Right atrium auricular region (tissue), 2 donors: ENCODE results near the gene CNDP2. TPM values are rescaled to one million over a fixed set of nuclear protein-coding genes. Genes with fewer than 3 reads are reported as not detected.

Experiments used
- DNase-seq: peaks from one replicate; pipeline ENCODE4 v3.0.0-alpha.2; 2019; ENCODE audit warnings: low spot score
- H3K27ac ChIP-seq, 2 donors: fragments of 200-600 bp; sonication (generic); 1 replicate in 1 of 2; 2 replicates in 1 of 2; pipeline ENCODE4 v1.5.1; 2016 to 2019
- H3K27me3 ChIP-seq, 2 donors: fragments of 200-600 bp; sonication (generic); one replicate each; pipeline versions ENCODE4 v1.5.1 to v1.6.0; 2017 to 2019
- H3K36me3 ChIP-seq: fragments of 200-600 bp; sonication (generic); one replicate; pipeline ENCODE4 v1.5.1; 2016
- H3K4me1 ChIP-seq, 2 donors: fragments of 200-600 bp; sonication (generic); one replicate each; pipeline versions ENCODE4 v1.5.1 to v1.6.0; 2017 to 2019
- H3K4me3 ChIP-seq, 2 donors: fragments of 200-600 bp; sonication (generic); 1 replicate in 1 of 2; 2 replicates in 1 of 2; pipeline ENCODE4 v1.5.1; 2017 to 2019; ENCODE audit warnings: mild to moderate bottlenecking in 1 of 2, moderate library complexity in 1 of 2
- H3K9me3 ChIP-seq, 2 donors: fragments of 200-600 bp; sonication (generic); one replicate each; pipeline ENCODE4 v1.5.1; 2019
- total RNA-seq, 2 donors: library from RNA; depleted of rRNA; stranded (reverse); fragments of >200 nt; gene quantifications; one replicate each; pipeline ENCODE4 v1.1.0, GENCODE V29; 2016
- TF ChIP-seq, protein P1 (sequence below), 2 donors: fragments of 200-600 bp; sonication (generic); IDR thresholded peaks; one replicate each; pipeline ENCODE4 v1.5.1; 2019; ENCODE audit warnings: antibody characterized with exemption in 2 of 2

CNDP2 gene
- total RNA-seq, 2 donors from 2014 or later: 31.2 to 62.6 TPM

DNA sequence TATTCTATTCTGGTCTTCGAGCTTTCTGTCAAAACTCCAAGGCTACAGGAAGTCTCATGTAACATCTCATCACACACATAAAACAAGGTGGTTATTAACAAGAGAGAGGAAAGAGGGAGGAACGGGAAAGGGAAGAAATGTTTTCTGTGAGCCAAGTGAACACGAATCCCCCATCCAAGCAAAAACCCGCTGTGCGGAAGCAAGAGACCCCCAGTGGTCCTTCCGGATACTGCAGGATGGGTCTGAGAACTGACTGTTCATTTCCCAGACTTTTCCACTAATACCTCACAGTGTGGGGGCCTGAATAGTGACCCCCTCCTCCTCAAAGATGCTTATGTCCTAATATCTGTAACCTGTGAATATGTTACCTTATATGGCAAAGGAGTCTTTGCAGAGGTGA, 20.0 kb upstream of the CNDP2 start:
- Histone ChIP-seq H3K27me3 (no peaks in the 10 kb centered on the region), H3K4me3 (no peak overlapping the region), H3K4me1 (no peaks in the 10 kb centered on the region), H3K36me3 (no peaks in the 10 kb centered on the region), H3K9me3 (no peaks in the 10 kb centered on the region), H3K27ac (no peak overlapping the region)
- no peak for DNase-seq
- TF ChIP-seq, protein P1, sequence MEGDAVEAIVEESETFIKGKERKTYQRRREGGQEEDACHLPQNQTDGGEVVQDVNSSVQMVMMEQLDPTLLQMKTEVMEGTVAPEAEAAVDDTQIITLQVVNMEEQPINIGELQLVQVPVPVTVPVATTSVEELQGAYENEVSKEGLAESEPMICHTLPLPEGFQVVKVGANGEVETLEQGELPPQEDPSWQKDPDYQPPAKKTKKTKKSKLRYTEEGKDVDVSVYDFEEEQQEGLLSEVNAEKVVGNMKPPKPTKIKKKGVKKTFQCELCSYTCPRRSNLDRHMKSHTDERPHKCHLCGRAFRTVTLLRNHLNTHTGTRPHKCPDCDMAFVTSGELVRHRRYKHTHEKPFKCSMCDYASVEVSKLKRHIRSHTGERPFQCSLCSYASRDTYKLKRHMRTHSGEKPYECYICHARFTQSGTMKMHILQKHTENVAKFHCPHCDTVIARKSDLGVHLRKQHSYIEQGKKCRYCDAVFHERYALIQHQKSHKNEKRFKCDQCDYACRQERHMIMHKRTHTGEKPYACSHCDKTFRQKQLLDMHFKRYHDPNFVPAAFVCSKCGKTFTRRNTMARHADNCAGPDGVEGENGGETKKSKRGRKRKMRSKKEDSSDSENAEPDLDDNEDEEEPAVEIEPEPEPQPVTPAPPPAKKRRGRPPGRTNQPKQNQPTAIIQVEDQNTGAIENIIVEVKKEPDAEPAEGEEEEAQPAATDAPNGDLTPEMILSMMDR (IDR thresholded peaks at IDR 0.05): peak; percentile 45 to 81

DNA sequence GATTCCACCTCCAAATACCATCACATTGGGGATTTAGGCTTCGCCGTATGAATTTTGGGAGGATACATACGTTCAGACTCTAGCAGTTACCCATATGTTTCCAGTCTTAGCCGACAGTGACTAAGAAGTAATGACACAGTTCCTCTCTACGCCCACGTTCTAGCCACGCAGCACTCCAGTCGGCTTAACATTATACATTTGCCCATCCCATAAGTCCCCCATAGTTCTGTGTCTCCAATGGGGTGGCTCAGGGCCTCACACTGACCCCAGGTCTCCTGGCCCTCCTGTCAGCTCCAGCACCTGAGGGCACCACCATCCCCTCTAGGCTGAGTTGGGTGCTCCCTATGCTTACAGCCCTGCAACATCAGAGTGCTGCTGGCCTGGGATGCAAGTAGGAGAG, 18.4 kb upstream of the CNDP2 start:
- peak; percentile 21 for DNase-seq
- H3K36me3 ChIP-seq: no peaks in the 10 kb centered on the region
- H3K4me1 ChIP-seq: no peaks in the 10 kb centered on the region
- H3K9me3 ChIP-seq: no peaks in the 10 kb centered on the region
- no peak overlapping the region for H3K27ac ChIP-seq
- TF ChIP-seq, protein P1 (IDR thresholded peaks at IDR 0.05): no peak
- H3K4me3 ChIP-seq: no peak overlapping the region
- H3K27me3 ChIP-seq: no peaks in the 10 kb centered on the region

DNA sequence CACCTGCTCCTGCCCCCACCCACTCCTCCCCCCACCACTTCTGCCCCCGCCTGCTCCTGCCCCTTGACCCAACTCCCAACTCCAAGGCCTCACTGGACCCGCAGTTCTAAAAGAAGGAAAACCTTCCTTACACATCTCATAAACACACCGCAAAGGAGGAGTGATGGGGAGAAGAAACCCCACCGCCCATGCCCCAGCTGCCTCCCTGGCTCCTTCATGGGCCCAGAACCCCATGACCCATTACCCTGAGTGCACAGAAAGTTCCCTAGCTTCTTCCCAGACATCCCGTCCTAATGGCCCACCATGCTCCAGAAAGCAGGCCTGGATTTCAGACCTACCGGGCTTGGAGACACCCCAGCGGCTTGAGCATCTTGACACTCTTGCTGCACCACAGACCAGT, 17.8 kb upstream of the CNDP2 start:
- Histone ChIP-seq H3K4me1 (no peaks in the 10 kb centered on the region), H3K27me3 (no peaks in the 10 kb centered on the region), H3K9me3 (no peaks in the 10 kb centered on the region), H3K36me3 (no peaks in the 10 kb centered on the region), H3K27ac (no peak overlapping the region), H3K4me3 (no peak overlapping the region)
- peak; percentile 46 for DNase-seq
- TF ChIP-seq, protein P1 (IDR thresholded peaks at IDR 0.05): no peak

DNA sequence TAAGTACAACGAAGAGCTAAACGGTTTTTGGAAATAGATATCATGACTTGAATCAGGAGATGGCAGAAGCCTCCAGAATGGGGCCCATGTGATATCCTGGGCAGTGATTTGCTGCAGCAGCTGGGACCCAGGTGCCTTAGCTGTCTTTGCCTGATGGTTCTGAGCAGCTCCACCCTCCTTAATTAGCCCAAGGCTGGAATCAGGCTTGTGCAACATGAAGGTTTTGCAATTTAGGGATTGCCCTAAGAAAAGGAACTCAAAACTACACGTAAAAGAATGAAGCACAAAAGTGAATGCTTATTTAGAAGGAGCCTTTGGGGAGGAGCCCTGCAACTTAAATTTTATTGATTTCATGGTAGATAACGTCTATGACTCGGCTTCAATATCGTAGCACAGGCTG, 17.3 kb upstream of the CNDP2 start:
- H3K4me1 ChIP-seq: no peaks in the 10 kb centered on the region
- no peaks in the 10 kb centered on the region for H3K36me3 ChIP-seq
- H3K27ac ChIP-seq: no peak overlapping the region
- H3K27me3 ChIP-seq: no peaks in the 10 kb centered on the region
- no peak overlapping the region for H3K4me3 ChIP-seq
- TF ChIP-seq, protein P1 (IDR thresholded peaks at IDR 0.05): no peak
- peak; percentile 46 for DNase-seq
- no peaks in the 10 kb centered on the region for H3K9me3 ChIP-seq

DNA sequence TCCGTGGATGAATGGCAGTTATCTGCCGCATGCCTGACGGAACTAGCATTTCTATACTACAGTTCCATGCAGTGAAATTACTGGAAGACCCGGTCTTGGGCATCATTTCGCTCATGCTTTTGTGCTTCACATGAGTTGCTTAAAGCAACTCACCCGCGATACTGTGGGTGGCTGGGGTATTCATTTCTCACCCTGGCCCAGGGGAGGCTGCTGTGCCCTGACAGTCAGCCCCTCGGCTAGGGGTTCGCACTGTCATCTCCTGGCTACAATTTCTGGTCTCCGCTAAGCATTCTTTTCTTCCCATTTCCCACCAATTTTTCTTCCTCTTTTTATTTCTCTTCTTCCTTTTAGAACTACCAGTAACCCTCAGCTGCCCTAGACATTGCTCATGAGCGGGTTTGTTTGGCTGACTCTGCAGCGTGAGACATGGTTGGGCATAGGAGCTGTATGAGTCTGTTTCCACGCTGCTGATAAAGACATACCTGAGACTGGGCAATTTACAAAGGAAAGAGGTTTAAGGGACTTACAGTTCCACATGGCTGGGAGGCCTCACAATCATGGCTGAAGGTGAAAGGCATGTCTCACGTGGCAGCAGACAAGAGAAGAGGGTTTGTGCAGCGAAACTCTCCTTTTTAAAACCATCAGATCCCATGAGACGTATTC, 16.5 kb upstream of the CNDP2 start:
- Histone ChIP-seq H3K27ac (no peak overlapping the region), H3K27me3 (no peaks in the 10 kb centered on the region), H3K9me3 (no peaks in the 10 kb centered on the region), H3K4me1 (no peaks in the 10 kb centered on the region), H3K36me3 (no peaks in the 10 kb centered on the region), H3K4me3 (no peak overlapping the region)
- TF ChIP-seq, protein P1 (IDR thresholded peaks at IDR 0.05): no peak
- peak; percentile 46 for DNase-seq

DNA sequence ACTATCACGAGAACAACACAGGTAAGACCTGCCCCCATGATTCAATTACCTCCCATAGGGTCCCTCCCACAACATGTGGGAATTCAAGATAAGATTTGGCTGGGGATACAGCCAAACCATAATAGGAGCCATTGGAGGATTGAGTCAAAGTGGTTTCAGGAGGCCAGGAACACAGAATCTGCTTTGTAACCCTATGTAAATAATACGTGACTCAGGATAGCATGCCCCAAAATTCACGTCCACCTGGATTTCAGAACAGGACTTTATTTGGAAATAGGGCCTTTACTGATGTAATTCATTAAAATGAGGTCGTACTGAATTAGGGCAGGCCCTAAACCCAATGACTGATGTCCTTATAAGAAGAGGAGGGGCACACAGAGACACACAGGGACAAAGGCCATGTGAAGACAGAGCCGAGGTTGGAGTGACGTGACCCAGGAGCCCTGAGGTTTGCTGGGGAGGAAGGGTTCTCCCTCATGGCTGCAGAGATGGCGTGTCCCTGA, 16.0 kb upstream of the CNDP2 start:
- Histone ChIP-seq H3K9me3 (no peaks in the 10 kb centered on the region), H3K4me1 (no peaks in the 10 kb centered on the region), H3K27ac (no peak overlapping the region), H3K27me3 (no peaks in the 10 kb centered on the region), H3K36me3 (no peaks in the 10 kb centered on the region), H3K4me3 (no peak overlapping the region)
- TF ChIP-seq, protein P1 (IDR thresholded peaks at IDR 0.05): no peak
- DNase-seq: peak; percentile 4
